GM18870 (cell line): ENCODE measurements around the gene HMGN5.

Experiments
- ATAC-seq: cut with Tn5 transposase; IDR thresholded peaks from one replicate; pipeline ENCODE4 v1.9.1; 2021; ENCODE audit warnings: moderate library complexity; ENCODE audit not compliant: unreplicated experiment

The HMGN5 gene

DNA sequence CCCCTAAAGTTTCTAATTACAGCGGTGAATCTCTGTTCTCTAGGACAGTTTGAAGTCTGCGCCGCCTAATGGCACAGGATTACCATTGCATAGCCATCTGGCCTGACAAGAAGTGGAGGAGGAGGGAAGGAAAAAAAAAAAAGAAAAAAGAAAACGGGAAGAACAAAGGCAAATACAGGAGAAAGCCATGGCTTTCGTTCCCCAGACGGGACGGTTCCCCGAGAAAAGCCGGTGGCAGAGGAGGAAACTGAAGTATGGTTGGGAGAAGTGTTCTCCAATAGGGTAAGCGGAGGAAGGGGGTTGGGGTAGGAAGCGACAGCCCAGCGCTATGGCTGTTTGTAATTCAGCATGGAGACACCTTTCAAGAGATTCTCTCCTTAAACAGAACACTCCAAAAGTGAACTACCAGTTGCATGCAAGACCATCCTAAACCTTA is 80.8 kb downstream of the HMGN5 start:
- peak; percentile 70 for ATAC-seq

DNA sequence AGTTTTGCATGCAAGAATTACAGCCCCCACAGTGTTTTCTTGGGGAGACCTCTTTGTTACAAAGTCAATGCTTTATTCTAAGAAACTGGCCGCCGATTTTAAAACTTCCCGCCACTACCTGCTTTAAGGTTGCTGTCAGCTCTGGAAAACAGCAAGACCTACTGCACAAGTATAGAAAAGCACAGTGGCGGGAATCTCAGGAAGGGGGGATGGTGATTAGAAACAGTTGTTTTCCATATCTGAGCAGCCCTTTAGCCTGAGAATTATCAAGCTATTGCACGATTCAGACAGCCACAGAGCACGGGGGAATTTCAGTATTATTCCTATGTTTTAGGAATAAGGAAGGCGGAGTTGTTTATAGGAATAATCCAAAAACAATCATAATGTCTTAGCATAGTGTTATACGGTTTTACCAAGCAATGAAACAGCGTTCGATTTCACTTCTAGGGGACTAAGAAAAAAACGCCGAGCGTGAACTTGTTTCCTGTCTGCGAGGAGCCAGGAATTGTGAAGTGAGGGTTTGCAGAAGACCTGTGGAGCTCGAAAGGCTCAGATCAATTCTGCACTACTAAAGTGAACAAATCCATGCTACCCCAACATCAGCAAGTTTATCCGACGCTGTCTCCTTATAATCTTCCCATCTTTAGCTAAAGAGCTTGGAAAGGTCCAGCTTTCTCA is 81.3 kb downstream of the HMGN5 start:
- ATAC-seq = peak; percentile 26

DNA sequence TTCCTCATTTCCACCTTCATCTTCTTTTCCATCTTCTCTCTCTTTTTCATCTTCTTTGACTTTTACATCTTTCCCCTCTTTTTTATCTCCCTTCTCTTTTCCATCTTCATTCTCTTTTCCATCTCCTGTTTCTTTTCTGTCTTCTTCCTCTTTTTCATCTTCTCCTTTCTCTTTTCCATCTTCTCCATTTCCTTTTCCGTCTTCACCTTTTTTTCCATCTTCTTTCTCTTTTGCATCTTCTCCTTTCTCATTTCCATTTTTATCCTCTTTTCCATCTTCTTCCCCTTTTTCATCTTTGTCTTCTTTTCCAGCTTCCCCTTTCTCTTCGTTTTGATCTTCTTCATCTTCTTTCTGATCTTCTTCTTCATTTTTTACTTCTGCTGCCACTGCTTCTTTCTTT is 87.0 kb downstream of the HMGN5 start:
- ATAC-seq = no peak

GRCh38 chrX:81110286-81110685 is 91.4 kb downstream of the HMGN5 start:
- ATAC-seq = no peak

- ATAC-seq = no peak
These were observed 119.1 kb downstream of the HMGN5 start for GRCh38 chrX:81082649-81083048.
